NCI-H2196 (cell line): ENCODE measurements around the gene CAMSAP3.
"Not testable (repeated sequence)": the region's sequence is repeated elsewhere in the genome, so short reads cannot be mapped to it uniquely, and the experiment has no call there.

Experiments used
- DNase-seq: peaks from one replicate; lab custom pipeline; 2025; ENCODE audit not compliant: unreplicated experiment; lab: John Stamatoyannopoulos, UW

CAMSAP3 gene

DNA sequence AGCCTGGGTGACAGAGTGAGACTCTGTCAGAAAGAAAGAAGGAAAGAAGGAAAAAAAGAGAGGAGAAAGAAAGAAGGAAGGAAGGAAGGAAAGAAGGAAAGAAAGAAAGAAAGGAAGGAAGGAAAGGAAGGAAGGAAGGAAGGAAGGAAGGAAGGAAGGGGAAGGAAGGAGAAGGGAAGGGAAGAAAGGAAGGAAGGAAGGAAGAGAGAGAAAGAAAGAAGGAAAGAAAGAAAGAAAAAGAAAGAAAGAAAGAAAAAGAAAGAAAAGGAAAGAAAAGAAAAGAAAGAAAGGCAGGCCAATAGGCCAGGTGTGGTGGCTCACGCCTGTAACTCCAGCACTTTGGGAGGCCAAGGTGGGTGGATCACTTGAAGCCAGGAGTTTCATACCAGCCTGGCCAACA, 18.2 kb upstream of the CAMSAP3 start:
- not testable (repeated sequence) for DNase-seq

DNA sequence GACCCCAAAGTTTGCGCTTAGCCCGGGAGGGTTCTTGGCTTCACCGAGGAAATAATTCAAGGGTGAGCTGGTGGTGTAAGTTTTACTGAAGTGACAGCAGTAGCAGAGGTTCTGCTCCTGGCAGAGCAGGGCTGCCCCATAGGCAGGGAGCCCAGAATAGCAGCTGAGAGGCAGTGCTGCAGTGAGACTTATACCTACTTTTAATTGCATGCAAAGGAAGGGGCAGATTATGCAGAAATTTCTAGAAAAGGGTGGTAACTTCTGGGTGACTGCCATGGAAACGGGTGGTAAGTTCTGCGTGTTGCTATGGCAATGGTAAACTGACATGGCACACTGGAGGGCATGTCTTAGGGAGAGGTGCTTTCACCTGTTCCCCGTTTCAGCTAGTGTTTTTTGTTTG, 17.5 kb upstream of the CAMSAP3 start:
- no peak for DNase-seq

DNA sequence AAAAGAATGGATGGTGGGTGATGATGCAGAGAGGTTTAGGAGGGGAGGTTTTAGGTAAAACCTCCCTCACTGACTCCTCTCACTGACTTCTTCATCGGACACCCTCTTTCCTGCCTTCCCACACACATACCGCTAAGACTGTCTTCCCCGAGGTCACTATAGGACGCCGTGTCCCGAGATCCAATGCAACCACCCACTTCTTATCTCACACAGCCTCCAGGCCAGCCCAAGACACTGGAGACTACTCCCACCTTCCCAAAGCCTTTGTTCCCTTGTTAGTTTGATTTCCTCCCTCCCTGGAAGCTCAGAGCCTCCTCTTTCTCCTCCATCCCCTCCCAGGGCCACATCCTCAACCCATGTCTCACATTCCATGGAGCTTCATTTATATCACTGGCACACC, 16.5 kb upstream of the CAMSAP3 start:
- no peak for DNase-seq

DNA sequence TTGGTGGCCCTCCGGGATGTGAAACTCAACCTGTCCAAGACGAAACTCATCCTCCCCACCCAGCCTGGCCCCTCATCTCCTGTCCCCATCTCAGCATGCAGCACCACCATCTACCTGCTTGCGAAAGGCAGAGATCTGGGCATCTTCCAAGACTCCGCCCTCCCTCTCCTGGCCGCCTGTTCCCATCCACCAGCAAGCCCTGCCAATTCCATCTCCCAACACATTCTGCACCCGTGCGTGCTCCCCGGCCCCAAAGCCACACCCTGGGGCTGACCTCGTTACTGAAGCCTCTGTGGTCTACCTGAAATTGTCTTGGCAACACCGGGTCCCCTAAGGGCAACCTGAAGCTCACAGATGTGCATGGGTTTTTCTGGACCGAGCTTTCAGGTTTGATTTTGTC, 13.2 kb upstream of the CAMSAP3 start:
- no peak for DNase-seq

DNA sequence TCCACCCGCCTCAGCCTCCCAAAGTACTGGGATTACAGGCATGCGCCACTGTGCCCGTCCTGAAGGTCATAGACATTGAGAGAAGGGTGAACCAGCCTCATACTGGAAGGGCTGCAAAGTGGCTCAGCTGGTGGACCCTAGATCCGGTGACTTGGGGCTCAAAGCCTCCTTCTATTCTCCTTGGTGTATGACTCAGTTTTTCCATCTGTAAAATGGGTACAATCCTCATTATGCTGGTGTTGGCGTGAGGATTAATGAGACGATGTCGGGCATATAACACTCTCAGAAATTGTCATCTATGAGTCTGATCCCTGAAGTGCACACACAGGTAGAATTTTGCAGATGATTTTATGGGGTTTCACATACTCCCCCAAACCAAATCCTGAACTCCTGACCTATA, 5.8 kb upstream of the CAMSAP3 start:
- no peak for DNase-seq

DNA sequence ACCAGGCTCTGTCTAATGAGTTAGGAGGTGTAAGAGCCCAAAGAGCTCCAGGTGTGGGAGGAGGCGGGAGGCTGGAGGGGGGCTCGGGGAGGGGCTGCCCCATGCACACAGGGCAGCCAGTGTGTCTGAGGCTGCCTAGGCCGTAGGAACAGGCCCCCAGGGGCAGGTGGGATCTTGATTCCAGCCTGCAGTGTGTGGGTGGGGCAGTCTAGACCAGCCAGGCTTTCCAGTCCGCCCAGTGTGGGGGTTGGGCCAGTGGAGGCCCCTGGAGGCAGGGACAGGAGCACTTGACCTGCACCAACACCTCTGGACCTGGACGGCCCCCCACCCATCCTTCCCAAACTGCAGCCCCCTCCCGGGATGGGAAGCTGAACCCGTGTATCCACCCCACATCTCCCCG, 5.4 kb upstream of the CAMSAP3 start:
- DNase-seq, result no peak

DNA sequence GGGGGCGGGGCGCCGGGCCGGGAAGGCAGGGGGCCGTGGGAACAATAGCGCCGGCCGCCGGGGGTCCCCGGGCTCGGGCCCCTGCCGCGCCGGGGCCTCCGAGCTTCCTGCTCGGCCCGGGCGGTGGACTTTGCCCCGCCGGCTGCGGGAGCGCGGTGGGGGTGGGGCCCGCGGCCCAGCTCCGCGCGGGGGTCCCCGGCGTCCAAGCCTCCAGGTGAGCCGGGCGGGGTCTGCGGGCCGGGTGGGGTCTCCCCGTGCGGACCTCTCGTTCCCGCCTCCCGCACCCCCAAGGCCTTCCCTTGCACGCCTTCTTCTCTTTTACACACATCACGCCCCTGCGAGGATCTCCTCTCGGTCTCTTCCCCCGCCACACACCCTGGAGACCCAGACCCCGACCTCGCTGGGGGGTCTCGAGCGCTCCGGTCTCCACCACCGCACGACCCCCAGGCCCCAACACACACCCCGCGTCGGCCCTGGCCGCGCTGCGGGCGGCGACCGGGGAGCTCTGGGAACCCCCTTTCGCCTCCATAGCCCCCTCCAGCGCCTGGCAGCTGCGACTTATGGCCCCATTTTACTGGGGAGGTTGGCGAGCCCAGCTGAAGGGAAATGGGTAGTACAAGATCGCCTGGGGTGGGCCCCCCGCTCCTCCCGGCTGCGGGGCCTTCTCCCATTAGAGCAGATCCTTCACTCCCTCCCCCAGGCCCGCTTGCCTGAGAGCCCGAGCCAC, 711 bp downstream of the CAMSAP3 start:
- no peak for DNase-seq

DNA sequence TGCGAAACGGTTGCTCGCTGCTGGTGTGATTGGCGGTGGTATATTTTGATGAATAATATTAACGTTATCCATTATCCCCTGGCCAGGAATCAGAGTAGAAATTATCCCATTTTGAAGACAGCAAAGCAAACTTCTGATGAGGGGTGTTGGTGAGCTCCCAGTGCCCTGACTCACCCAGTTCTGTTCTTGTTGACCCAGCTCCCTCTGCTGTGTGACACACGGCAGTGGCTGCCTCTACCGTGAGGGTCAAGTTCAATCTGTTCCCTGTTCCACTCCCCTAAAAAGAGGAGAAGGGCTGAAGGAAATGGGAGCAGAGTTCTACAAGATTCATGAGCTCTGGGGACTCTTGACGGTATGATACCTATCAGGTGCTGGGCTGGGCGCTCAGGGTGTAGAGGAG, 2.0 kb downstream of the CAMSAP3 start:
- no peak for DNase-seq

DNA sequence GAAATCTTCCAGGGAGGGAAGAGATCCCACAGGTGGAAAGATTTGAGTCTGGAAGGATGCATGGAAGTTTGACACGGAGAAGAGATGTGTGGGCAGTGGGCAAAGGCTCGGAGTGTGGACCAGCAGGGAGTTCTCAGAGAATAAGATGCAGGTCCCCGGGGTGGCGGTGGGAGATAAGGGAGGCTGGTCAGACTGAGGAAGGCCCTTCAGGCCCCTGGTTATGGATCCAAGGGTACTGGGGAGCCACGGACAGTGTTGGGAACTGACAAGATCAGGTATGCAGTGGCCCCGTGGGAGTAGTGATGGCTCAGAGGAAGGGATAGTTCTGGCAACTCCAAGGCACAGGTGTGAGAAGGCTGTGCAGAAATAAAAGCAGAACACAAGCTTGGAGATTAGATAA, 2.5 kb downstream of the CAMSAP3 start:
- no peak for DNase-seq

DNA sequence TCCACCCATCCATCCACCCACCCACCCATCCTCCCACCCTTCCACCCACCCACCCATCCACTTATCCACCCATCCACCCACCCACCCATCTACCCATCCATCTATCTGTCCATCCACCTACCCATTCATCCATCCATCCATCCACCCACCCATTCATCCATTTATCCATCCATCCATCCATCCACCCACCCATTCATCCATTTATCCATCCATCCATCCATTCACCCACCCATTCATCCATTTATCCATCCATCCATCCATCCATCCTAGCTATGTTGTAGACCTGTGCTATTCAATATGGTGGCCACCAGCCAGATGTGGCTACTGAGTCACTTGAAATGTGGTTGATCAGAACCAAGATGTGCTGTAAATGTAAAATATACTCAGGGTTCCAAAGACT, 5.1 kb downstream of the CAMSAP3 start:
- no peak for DNase-seq

DNA sequence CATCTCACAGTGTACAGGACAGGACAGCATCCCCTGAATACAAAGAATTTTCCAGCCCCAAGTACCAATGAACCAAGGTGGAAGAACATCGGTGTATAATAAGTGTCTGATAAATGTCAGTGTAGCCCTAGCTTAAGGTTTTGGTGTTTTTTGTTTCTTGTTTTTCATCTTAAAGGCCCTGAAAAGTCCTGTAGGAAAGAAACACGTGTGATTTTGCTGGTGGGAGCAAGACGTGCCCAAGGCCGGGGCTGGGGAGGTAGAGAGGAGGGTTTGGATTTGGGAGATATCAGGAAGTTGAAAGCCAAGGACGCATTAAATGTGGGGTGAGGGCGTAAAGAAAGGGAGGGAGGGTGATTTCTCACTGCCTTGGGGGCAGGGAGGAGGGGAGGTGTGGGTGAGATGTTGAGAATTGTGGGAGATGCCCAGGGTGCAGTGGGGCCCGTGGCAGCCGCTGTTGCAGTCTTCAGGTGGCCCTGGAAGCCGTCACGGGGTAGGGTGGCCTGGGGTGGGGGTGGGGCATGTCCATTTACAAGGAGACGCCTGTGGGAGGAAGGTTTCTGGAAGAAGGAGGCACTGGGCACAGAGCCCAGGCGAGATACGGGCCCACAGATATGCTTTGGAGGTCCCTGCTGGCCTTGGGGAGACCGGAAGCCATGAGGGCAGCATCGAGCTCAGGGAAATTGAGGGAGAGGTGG, 6.7 kb downstream of the CAMSAP3 start:
- DNase-seq, result no peak

DNA sequence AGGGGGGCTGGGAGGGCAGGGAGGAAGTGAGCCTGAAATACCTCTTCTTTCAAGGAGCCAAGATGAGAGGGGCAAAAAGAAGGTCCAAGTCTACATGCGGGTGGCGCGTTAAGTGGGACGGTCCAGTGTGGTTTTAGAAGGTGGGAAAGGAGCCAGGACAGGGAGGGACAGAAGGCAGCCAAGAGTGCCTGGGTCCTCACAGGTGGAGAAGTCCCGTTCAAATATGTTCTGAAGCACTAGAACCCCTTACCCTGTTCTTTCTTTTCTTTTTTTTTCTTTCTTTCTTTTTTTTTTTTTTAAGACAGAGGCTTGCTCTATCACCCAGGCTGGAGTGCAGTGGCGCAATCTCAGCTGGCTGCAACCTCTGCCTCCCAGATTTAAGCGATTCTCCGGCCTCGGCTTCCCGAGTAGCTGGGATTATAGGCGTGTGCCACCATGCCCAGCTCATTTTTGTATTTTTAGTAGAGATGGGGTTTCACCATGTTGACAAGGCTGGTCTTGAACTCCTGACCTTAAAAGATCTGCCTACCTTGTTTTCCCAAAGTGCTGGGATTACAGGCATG, 7.4 kb downstream of the CAMSAP3 start:
- DNase-seq, result no peak

DNA sequence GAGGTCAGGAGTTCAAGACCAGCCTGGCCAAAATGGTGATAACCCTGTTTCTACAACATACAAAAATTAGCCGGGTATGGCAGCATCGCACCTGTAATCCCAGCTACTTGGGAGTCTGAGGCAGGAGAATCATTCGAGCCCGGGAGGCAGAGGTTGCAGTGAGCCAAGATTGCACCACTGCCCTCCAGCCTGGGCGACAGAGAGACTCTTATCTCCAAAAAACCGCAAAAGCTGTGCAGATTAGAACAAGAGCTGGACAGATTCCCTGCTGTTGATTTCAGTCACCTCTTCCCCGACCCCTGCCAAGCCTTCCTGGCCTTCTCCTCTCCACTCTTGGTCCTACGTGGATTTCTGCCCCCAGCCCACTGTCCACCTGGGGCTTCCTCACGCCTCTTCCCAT, 8.3 kb downstream of the CAMSAP3 start:
- DNase-seq, result no peak

DNA sequence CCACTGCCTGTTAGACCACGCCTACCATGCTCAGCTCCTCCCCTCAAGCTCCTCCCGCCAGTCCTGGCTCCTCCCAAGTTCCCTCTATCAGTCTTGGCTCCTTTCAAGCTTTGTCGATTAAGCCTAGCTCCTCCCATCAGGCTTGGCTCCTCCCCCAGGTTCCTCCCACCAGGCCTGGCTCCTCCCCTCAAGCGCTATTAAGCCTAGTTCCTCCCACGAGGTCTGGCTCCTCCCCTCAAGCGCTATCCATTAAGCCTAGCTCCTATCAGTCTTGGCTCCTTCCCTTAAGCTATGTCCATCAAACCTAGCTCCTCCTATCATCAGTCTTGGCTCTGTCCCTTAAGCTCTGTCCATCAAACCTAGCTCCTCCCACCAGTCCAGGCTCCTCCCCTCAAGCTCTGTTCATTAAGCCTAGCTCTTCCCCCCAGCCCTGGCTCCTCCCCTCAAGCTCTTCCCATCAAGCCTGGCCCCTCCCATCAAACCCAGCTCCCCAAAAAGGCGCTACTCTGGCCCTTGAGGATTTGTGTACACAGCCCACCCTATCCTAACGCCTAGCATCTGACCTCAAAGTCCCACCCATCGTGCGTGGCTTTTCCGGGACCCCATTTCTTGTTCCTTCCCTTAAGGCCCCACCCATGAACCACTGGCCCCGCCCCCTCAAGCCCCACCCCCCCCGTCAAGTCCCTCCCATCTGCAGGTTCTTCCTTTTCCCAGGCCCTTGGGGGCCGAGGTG, 10.0 kb downstream of the CAMSAP3 start:
- peak; percentile 22 for DNase-seq

DNA sequence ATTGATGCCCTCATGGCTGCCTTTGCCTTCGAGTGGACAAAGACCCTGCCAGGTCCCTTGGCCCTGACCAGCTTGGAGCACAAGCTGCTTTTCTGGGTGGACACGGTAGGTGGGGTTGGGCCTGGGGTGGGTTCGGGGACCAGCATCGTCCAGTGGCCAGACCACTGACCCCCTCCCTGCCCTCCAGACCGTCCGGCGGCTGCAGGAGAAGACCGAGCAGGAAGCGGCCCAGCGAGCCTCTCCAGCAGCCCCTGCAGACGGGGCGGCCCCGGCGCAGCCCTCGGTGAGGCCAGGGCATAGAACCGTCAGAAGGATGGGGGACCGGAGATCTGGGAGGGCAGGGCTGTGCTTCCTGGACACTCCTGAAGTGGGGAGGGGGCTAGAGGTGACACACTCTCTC, 10.6 kb downstream of the CAMSAP3 start:
- DNase-seq, result no peak

DNA sequence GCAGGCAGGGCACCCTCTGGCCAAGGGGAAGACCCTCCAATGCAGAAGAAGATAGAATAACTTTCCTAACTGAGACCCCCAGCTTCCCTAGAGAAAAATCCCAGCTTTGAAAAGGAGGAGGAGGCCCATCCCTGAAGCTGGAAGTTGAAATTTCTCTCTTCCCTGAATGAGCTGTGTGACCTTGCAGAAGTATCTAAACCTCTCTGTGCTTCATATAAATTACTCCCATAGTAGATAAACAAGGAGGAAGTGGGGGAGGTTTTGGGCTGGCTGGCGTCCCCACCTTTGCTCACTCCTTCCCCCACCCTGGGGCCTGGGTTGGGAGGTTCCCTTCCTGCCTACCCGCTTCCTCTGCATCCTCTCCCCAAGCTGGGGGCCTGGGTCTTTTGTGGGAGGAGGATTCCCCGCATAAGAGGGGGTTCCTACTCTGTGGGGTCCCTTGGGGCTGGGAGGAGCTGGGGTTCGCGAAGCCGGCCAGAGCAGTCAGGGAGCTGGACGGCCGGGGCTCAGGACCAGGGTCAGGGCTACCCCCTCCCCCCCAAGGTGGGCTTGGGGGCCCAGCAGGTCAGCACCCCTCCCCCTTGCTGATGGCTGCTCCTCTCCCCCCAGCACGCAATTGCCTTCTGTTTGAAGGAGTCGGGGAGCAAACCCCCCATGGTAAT, 11.7 kb downstream of the CAMSAP3 start:
- no peak for DNase-seq

DNA sequence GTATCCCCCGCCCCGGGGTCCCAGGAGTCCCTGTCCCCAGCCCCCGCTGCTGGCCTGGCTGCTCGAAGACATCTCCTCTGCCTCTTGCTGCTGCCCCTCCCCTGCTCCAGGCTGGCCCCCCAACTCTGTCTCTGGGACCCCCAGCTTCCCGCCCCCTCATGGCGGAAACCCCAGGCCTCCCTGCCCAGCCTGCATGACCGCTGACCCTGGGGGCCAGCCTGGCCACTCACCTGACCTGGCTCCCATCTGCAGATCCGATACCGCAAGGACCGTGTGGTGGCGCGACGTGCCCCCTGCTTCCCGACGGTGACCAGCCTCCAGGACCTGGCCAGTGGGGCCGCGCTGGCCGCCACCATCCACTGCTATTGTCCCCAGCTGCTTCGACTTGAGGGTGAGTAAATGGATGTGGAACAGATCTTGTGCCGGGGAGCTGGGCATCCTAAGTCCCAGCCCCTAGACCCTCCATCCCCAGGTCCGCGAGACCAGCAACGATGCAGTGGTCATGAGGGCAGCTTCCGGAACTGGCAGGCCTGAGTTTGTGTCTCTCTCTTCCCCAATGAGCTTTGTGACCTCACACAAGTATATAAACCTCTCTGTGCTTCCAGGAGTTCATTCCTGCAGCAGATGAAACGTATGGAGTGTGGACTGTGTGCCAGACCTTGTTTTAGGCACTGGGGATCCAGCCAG, 12.4 kb downstream of the CAMSAP3 start:
- no peak for DNase-seq

DNA sequence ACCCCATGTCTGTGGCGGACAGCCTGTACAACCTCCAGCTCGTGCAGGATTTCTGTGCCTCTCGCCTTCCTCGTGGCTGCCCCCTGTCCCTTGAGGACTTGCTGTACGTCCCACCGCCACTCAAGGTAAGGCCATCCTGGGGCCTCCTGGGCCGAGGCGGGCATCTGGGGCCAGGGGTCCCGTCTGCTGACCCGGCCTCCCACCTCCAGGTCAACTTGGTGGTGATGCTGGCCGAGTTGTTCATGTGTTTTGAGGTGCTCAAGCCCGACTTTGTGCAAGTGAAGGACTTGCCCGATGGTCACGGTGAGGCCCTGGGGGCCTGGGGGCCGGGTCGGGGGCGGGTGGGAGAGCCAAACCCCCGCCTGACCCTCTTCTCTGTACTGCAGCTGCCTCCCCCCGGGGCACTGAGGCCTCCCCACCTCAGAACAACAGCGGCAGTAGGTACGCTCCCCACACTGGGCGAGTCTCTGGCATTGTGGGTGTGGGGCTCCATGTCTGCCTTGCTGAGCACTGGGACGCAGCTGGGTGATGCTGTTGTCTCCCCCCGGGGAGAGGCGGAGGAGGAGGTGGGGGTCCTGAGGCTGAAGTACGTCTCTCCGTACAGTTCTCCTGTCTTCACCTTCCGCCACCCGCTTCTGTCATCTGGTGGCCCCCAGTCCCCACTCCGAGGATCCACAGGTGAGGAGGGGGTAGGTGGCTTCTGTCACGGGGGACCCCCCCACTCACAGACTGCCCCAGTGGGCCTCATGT, 15.0 kb downstream of the CAMSAP3 start:
- DNase-seq, result no peak

DNA sequence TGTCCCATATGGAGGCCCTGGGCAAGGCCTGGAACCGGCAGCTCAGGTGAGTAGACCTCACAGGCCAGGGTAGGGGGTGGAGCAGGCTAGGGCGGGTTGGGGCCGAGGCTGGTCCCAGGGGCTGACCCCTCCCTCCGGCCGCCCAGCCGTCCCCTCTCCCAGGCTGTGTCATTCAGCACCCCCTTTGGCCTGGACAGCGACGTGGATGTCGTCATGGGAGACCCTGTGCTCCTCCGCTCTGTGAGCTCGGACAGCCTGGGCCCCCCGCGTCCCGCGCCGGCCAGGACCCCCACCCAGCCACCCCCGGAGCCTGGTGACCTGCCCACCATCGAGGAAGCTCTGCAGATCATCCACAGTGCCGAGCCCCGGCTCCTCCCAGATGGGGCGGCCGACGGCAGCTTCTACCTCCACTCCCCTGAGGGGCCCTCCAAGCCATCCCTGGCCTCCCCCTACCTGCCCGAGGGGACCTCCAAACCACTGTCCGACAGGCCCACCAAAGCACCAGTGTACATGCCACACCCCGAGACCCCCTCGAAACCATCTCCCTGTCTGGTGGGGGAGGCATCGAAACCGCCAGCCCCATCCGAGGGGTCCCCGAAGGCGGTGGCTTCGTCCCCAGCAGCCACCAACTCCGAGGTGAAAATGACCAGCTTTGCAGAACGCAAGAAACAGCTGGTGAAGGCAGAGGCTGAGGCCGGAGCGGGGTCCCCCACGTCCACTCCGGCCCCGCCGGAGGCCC, 16.0 kb downstream of the CAMSAP3 start:
- no peak for DNase-seq
